IPS DF 19.7 (cell line): ENCODE data around the gene OVCH1.
"Not testable (repeated sequence)": the region's sequence is repeated elsewhere in the genome, so short reads cannot be mapped to it uniquely, and the experiment has no call there.

Source experiments
- DNase-seq: peaks from one replicate; pipeline ENCODE4 v3.0.0-alpha.2; 2013; ENCODE audit warnings: low read depth, low spot score

The OVCH1 gene

GRCh38 chr12:29405561-29405960, 91.9 kb downstream of the OVCH1 start:
- no peak for DNase-seq

- no peak for DNase-seq
Observed at GRCh38 chr12:29403991-29404390, 93.5 kb downstream of the OVCH1 start.

- no peak for DNase-seq
Observed at GRCh38 chr12:29402437-29402836, 95.0 kb downstream of the OVCH1 start.

GRCh38 chr12:29398495-29398894, 99.0 kb downstream of the OVCH1 start:
- no peak for DNase-seq

- no peak for DNase-seq
Observed at GRCh38 chr12:29396774-29397173, 100.7 kb downstream of the OVCH1 start.

GRCh38 chr12:29395356-29395755, 102.1 kb downstream of the OVCH1 start:
- no peak for DNase-seq

GRCh38 chr12:29390419-29390818, 107.1 kb downstream of the OVCH1 start:
- DNase-seq = not testable (repeated sequence)

GRCh38 chr12:29389295-29389919, 108.1 kb downstream of the OVCH1 start:
- no peak for DNase-seq

GRCh38 chr12:29386084-29386680, 111.3 kb downstream of the OVCH1 start:
- DNase-seq = not testable (repeated sequence)

GRCh38 chr12:29385194-29385593, 112.3 kb downstream of the OVCH1 start:
- DNase-seq = not testable (repeated sequence)

- no peak for DNase-seq
Observed at GRCh38 chr12:29382251-29382650, 115.2 kb downstream of the OVCH1 start.

- peak; percentile 99 for DNase-seq
Observed at GRCh38 chr12:29380536-29381523, 116.7 kb downstream of the OVCH1 start, which contains the start of gene ERGIC2. TSS of gene ERGIC2 (minus strand) at chr12:29381172. CDS start at chr12:29371633, 9,539 bp downstream.
